ENCODE results near the gene GABBR2. TPM values are rescaled to one million over a fixed set of nuclear protein-coding genes. Genes with fewer than 3 reads are reported as not detected.

The GABBR2 gene
- total RNA-seq, 2 experiments from 2014 or later: not detected

DNA sequence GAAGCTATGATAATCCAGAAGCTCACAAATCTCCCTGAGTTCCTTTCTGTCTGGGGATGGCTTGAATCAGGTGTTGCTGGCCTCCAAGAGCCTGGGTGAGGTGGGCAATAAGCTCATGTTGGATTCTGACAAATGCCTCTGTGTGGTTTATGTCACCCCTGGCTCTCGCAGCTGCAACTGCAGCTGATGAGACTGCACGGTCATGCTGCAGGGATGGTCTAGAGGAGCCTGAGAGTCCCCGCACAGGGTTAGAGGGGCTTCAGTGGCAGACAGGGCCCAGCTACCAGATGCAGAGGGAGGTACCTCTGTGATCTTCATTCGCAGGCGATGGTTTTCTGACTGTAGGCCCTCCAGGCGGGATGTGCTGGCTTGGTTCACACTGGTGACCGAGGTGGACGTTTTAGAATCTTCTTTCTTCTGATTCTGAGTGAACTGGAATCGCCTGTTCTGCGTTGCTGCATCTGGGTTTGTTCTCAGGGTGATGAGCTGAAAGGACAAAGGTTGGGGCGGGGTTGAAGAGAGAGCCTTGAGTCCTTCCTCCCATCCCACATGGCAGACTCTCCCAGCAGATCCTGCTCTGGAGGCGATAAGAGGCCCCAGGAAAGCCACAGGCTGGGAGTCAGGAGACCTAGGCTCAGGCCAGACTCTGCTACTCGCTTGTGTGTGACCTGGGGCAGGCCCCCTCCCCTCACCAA lies 405.6 kb downstream of the GABBR2 start:
- DNase-seq (no peak), ATAC-seq (ENCODE audit: poor library complexity) (no peak)
- TF ChIP-seq, protein P1, sequence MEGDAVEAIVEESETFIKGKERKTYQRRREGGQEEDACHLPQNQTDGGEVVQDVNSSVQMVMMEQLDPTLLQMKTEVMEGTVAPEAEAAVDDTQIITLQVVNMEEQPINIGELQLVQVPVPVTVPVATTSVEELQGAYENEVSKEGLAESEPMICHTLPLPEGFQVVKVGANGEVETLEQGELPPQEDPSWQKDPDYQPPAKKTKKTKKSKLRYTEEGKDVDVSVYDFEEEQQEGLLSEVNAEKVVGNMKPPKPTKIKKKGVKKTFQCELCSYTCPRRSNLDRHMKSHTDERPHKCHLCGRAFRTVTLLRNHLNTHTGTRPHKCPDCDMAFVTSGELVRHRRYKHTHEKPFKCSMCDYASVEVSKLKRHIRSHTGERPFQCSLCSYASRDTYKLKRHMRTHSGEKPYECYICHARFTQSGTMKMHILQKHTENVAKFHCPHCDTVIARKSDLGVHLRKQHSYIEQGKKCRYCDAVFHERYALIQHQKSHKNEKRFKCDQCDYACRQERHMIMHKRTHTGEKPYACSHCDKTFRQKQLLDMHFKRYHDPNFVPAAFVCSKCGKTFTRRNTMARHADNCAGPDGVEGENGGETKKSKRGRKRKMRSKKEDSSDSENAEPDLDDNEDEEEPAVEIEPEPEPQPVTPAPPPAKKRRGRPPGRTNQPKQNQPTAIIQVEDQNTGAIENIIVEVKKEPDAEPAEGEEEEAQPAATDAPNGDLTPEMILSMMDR (IDR thresholded peaks at IDR 0.05): no peak
- Histone ChIP-seq H3K4me1 (ENCODE audit: insufficient read depth, low read length) (no peaks in the 10 kb centered on the region), H3K4me3 (ENCODE audit: low read length) (no peak overlapping the region), H3K9me3 (ENCODE audit: control insufficient read depth in 1 of 2, insufficient read depth in 1 of 2, low read length in 2 of 2) (no peaks in the 10 kb centered on the region), H3K27ac (ENCODE audit: low read depth in 1 of 2, low read length in 2 of 2) (no peak overlapping the region), H3K36me3 (ENCODE audit: insufficient read depth, low read length) (no peaks in the 10 kb centered on the region), H3K27me3 (ENCODE audit: control insufficient read depth in 1 of 2, insufficient read depth in 2 of 2, low read length in 2 of 2) (peaks cover 0 to 4% of the 10 kb centered on the region in 2 experiments)
- POLR2A ChIA-PET: no interaction called here
- Mint-ChIP-seq H3K36me3 (ENCODE audit: low read depth) (no peaks in the 10 kb centered on the region), H3K27me3 (no peaks in the 10 kb centered on the region), H3K4me3 (no peak overlapping the region), H3K4me1 (ENCODE audit: low read depth) (no peaks in the 10 kb centered on the region), H3K27ac (no peak overlapping the region), H3K9me3 (no peaks in the 10 kb centered on the region)
- intact Hi-C loops (cut with DNase I, micrococcal nuclease): loop anchor here in 1 of 2 experiments (10.0 kb wide), 1 partner anchor 558 kb away; no protein-coding TSS in a partner anchor
- CTCF ChIA-PET: no interaction called here

GRCh38 chr9:98302150-98302549 lies 406.6 kb downstream of the GABBR2 start:
- ATAC-seq (ENCODE audit: poor library complexity): no peak
- CTCF ChIA-PET: no interaction called here
- no peaks in the 10 kb centered on the region for H3K27me3 Mint-ChIP-seq
- no peak for DNase-seq
- intact Hi-C loops (cut with DNase I, micrococcal nuclease): loop anchor here in 1 of 2 experiments (10.0 kb wide), 1 partner anchor 557 kb away; no protein-coding TSS in a partner anchor
- H3K27me3 ChIP-seq (ENCODE audit: control insufficient read depth in 1 of 2, insufficient read depth in 2 of 2, low read length in 2 of 2): peaks cover 0 to 4% of the 10 kb centered on the region in 2 experiments
- no peaks in the 10 kb centered on the region for H3K9me3 Mint-ChIP-seq
- H3K27ac ChIP-seq (ENCODE audit: low read depth in 1 of 2, low read length in 2 of 2): no peak overlapping the region
- no peak overlapping the region for H3K27ac Mint-ChIP-seq
- H3K36me3 Mint-ChIP-seq (ENCODE audit: low read depth): no peaks in the 10 kb centered on the region
- POLR2A ChIA-PET: no interaction called here
- no peaks in the 10 kb centered on the region for H3K4me1 ChIP-seq (ENCODE audit: insufficient read depth, low read length)
- no peak overlapping the region for H3K4me3 ChIP-seq (ENCODE audit: low read length)
- no peaks in the 10 kb centered on the region for H3K4me1 Mint-ChIP-seq (ENCODE audit: low read depth)
- TF ChIP-seq, protein P1 (IDR thresholded peaks at IDR 0.05): no peak
- no peaks in the 10 kb centered on the region for H3K36me3 ChIP-seq (ENCODE audit: insufficient read depth, low read length)
- no peaks in the 10 kb centered on the region for H3K9me3 ChIP-seq (ENCODE audit: control insufficient read depth in 1 of 2, insufficient read depth in 1 of 2, low read length in 2 of 2)
- no peak overlapping the region for H3K4me3 Mint-ChIP-seq

GRCh38 chr9:98300611-98301010 lies 408.1 kb downstream of the GABBR2 start:
- Histone ChIP-seq H3K36me3 (ENCODE audit: insufficient read depth, low read length) (no peaks in the 10 kb centered on the region), H3K4me3 (ENCODE audit: low read length) (no peak overlapping the region), H3K27ac (ENCODE audit: low read depth in 1 of 2, low read length in 2 of 2) (no peak overlapping the region), H3K27me3 (ENCODE audit: control insufficient read depth in 1 of 2, insufficient read depth in 2 of 2, low read length in 2 of 2) (peaks cover 0 to 4% of the 10 kb centered on the region in 2 experiments), H3K9me3 (ENCODE audit: control insufficient read depth in 1 of 2, insufficient read depth in 1 of 2, low read length in 2 of 2) (no peaks in the 10 kb centered on the region), H3K4me1 (ENCODE audit: insufficient read depth, low read length) (no peaks in the 10 kb centered on the region)
- TF ChIP-seq, protein P1 (IDR thresholded peaks at IDR 0.05): no peak
- POLR2A ChIA-PET: no interaction called here
- H3K27me3 Mint-ChIP-seq: no peaks in the 10 kb centered on the region
- H3K4me1 Mint-ChIP-seq (ENCODE audit: low read depth): no peaks in the 10 kb centered on the region
- no peak for ATAC-seq (ENCODE audit: poor library complexity)
- CTCF ChIA-PET: no interaction called here
- no peaks in the 10 kb centered on the region for H3K9me3 Mint-ChIP-seq
- H3K36me3 Mint-ChIP-seq (ENCODE audit: low read depth): no peaks in the 10 kb centered on the region
- no peak overlapping the region for H3K4me3 Mint-ChIP-seq
- intact Hi-C loops (cut with DNase I, micrococcal nuclease): loop anchor here in 1 of 2 experiments (10.0 kb wide), 1 partner anchor 556 kb away; no protein-coding TSS in a partner anchor
- DNase-seq: no peak
- no peak overlapping the region for H3K27ac Mint-ChIP-seq

Measured in CD4-positive, alpha-beta T cell (primary cell).